CD14-positive monocyte (primary cell): ENCODE measurements around the gene SAG. TPM values are rescaled to one million over a fixed set of nuclear protein-coding genes. Genes with fewer than 3 reads are reported as not detected.

ENCODE experiments used
- DNase-seq, 3 donors: peaks; one replicate each; pipeline ENCODE4 v3.0.0-alpha.2; 2011 to 2022
- H2AFZ ChIP-seq: 2 replicates; pipeline ENCODE4 v1.6.0; 2012; ENCODE audit warnings: mild to moderate bottlenecking, low read depth, low read length, inconsistent platforms; ENCODE audit not compliant: insufficient read depth, poor library complexity, severe bottlenecking
- H3K27ac ChIP-seq, 2 donors: 1 replicate in 1 of 2; 2 replicates in 1 of 2; pipeline ENCODE4 v1.5.1; 2012 to 2013; ENCODE audit warnings: low read length in 2 of 2, control low read depth in 1 of 2, inconsistent platforms in 1 of 2, low read depth in 1 of 2, mild to moderate bottlenecking in 1 of 2
- H3K27me3 ChIP-seq, 2 donors: one replicate each; pipeline versions ENCODE4 v1.6.0 to v1.6.1; 2011 to 2013; ENCODE audit warnings: low read length in 2 of 2; ENCODE audit not compliant: control insufficient read depth in 2 of 2, insufficient read depth in 2 of 2
- H3K36me3 ChIP-seq, 2 donors: replicated peaks in 1 of 2; 1 replicate in 1 of 2; 2 replicates in 1 of 2; pipeline versions ENCODE4 v1.5.1 to v1.6.1; 2012 to 2013; ENCODE audit warnings: low read length in 2 of 2, control low read depth in 1 of 2, inconsistent platforms in 1 of 2, mild to moderate bottlenecking in 1 of 2; ENCODE audit not compliant: insufficient read depth in 2 of 2, control insufficient read depth in 1 of 2
- H3K4me1 ChIP-seq, 2 donors: 1 replicate in 1 of 2; 2 replicates in 1 of 2; pipeline versions ENCODE4 v1.5.1 to v1.6.1; 2012 to 2013; ENCODE audit warnings: low read length in 2 of 2, control low read depth in 1 of 2, inconsistent platforms in 1 of 2, mild to moderate bottlenecking in 1 of 2, moderate library complexity in 1 of 2; ENCODE audit not compliant: insufficient read depth in 2 of 2, control insufficient read depth in 1 of 2
- H3K4me2 ChIP-seq: replicated peaks from 2 replicates; pipeline ENCODE3; 2012; ENCODE audit warnings: low read length, moderate library complexity, mild to moderate bottlenecking; ENCODE audit not compliant: poor library complexity, severe bottlenecking; ENCODE audit errors: extremely low read depth
- H3K4me3 ChIP-seq, 3 experiments: fragments of 200-600 bp in 1 of 3; sonication (generic) in 1 of 3; replicated peaks in 1 of 3; 1 replicate in 2 of 3; 2 replicates in 1 of 3; pipeline ENCODE4 v1.5.1; 2011 to 2013; ENCODE audit warnings: low read length in 3 of 3, mild to moderate bottlenecking in 3 of 3, control low read depth in 2 of 3, low read depth in 2 of 3, inconsistent platforms in 1 of 3, moderate library complexity in 1 of 3
- H3K79me2 ChIP-seq: 2 replicates; pipeline ENCODE4 v1.6.0; 2012; ENCODE audit warnings: mild to moderate bottlenecking, control low read depth, inconsistent platforms, low read length, moderate library complexity; ENCODE audit not compliant: insufficient read depth
- H3K9ac ChIP-seq: 2 replicates; pipeline ENCODE4 v1.6.0; 2017; ENCODE audit warnings: low read length, mild to moderate bottlenecking; ENCODE audit not compliant: insufficient read depth, poor library complexity, severe bottlenecking
- H3K9me3 ChIP-seq, 2 donors: replicated peaks in 1 of 2; 1 replicate in 1 of 2; 2 replicates in 1 of 2; pipeline versions ENCODE4 v1.5.1 to v1.6.1; 2012 to 2013; ENCODE audit warnings: low read length in 2 of 2, control low read depth in 1 of 2; ENCODE audit not compliant: control insufficient read depth in 1 of 2, insufficient read depth in 1 of 2
- H4K20me1 ChIP-seq: 2 replicates; pipeline ENCODE4 v1.6.0; 2012; ENCODE audit warnings: mild to moderate bottlenecking, low read length, control low read depth, moderate library complexity; ENCODE audit not compliant: insufficient read depth
- H3K27ac Mint-ChIP-seq, 7 donors: one replicate each; pipeline ENCODE4 v1.8.0; 2020; ENCODE audit warnings: mild to moderate bottlenecking in 7 of 7, mixed read lengths in 7 of 7, moderate library complexity in 6 of 7, inconsistent platforms in 2 of 7
- H3K27me3 Mint-ChIP-seq, 3 donors: one replicate each; pipeline ENCODE4 v1.8.0; 2021 to 2022; ENCODE audit warnings: low read depth in 3 of 3, mild to moderate bottlenecking in 3 of 3, mixed read lengths in 3 of 3, moderate library complexity in 3 of 3, inconsistent platforms in 1 of 3
- H3K36me3 Mint-ChIP-seq, 2 donors: one replicate each; pipeline ENCODE4 v1.8.0; 2020; ENCODE audit warnings: mixed read lengths in 2 of 2, inconsistent platforms in 1 of 2, mild to moderate bottlenecking in 1 of 2
- H3K4me1 Mint-ChIP-seq: one replicate; pipeline ENCODE4 v1.8.0; 2020; ENCODE audit warnings: mild to moderate bottlenecking, mixed read lengths
- H3K4me3 Mint-ChIP-seq, 2 donors: one replicate each; pipeline ENCODE4 v1.8.0; 2020; ENCODE audit warnings: mild to moderate bottlenecking in 2 of 2, mixed read lengths in 2 of 2, moderate library complexity in 1 of 2
- H3K9me3 Mint-ChIP-seq, 7 donors: one replicate each; pipeline ENCODE4 v1.8.0; 2020 to 2022; ENCODE audit warnings: mixed read lengths in 7 of 7, mild to moderate bottlenecking in 6 of 7, moderate library complexity in 6 of 7, inconsistent platforms in 2 of 7
- CTCF ChIP-seq: fragments of 200-600 bp; IDR thresholded peaks from one replicate; pipeline ENCODE4 v1.8.0; 2022; ENCODE audit warnings: antibody characterized with exemption, mild to moderate bottlenecking
- WGBS: methylation state at CpG from one replicate; pipeline ENCODE4 v1.1.5; 2013; ENCODE audit warnings: missing lambda C conversion rate; ENCODE audit not compliant: insufficient coverage; 5-methylcytosine and 5-hydroxymethylcytosine counted together
- intact Hi-C, 2 donors: fragments of 100-400 bp; cut with micrococcal nuclease; formaldehyde crosslinking; loops; one replicate each; pipeline versions ENCODE4 v1.15.0 to v1.15.1; 2023
- polyA plus RNA-seq, 3 donors: library from polyadenylated mRNA; depleted of rRNA in 1 of 3; unstranded in 2 of 3; stranded (reverse) in 1 of 3; fragments of 300-500 nt in 2 of 3; fragments of >200 nt in 1 of 3; fragmentation: Illumina TruSeq in 2 of 3; gene quantifications; 1 replicate in 2 of 3; 2 replicates in 1 of 3; pipeline ENCODE4 v1.2.3, GENCODE V29; 2012 to 2021

SAG gene
- polyA plus RNA-seq, 3 donors: 0.04 to 0.87 TPM; not detected in 1

GRCh38 chr2:233288663-233289062 lies 19.0 kb upstream of the SAG start:
- 100% methylated on average over 3 of the region's 5 CpGs for WGBS
- H3K27ac Mint-ChIP-seq: peak overlapping the region in 1 of 7 donors; percentile 46
- no peak overlapping the region for H3K4me3 ChIP-seq
- H3K4me1 Mint-ChIP-seq: no peaks in the 10 kb centered on the region
- no peak overlapping the region for H2AFZ ChIP-seq
- no peak overlapping the region for H3K27ac ChIP-seq
- H3K4me2 ChIP-seq: no peak overlapping the region
- H3K9ac ChIP-seq: no peak overlapping the region
- no peak for DNase-seq
- H4K20me1 ChIP-seq: peaks cover 5% of the 10 kb centered on the region
- peaks cover 0 to under 1% (median 0%) of the 10 kb centered on the region in 7 donors for H3K9me3 Mint-ChIP-seq
- TF ChIP-seq CTCF: no peak
- H3K4me3 Mint-ChIP-seq: no peak overlapping the region
- H3K9me3 ChIP-seq: no peaks in the 10 kb centered on the region
- no peaks in the 10 kb centered on the region for H3K27me3 ChIP-seq
- no peaks in the 10 kb centered on the region for H3K27me3 Mint-ChIP-seq
- intact Hi-C loops: no loop called here
- peaks cover 86 to 94% of the 10 kb centered on the region in 2 donors for H3K36me3 ChIP-seq
- H3K36me3 Mint-ChIP-seq: peaks cover 87 to 98% of the 10 kb centered on the region in 2 donors
- no peaks in the 10 kb centered on the region for H3K79me2 ChIP-seq
- no peaks in the 10 kb centered on the region for H3K4me1 ChIP-seq

- no peaks in the 10 kb centered on the region for H3K9me3 Mint-ChIP-seq
- Histone ChIP-seq H3K36me3 (peaks cover 91 to 100% of the 10 kb centered on the region in 2 donors), H2AFZ (no peak overlapping the region), H3K4me3 (no peak overlapping the region), H3K27me3 (no peaks in the 10 kb centered on the region), H3K27ac (no peak overlapping the region), H3K9me3 (no peaks in the 10 kb centered on the region), H4K20me1 (peaks cover 5% of the 10 kb centered on the region), H3K9ac (no peak overlapping the region), H3K79me2 (no peaks in the 10 kb centered on the region), H3K4me1 (no peaks in the 10 kb centered on the region), H3K4me2 (no peak overlapping the region)
- peak overlapping the region in 2 of 7 donors; percentile 27 to 37 for H3K27ac Mint-ChIP-seq
- 98% methylated on average over 8 of the region's 12 CpGs for WGBS
- no peak overlapping the region for H3K4me3 Mint-ChIP-seq
- H3K36me3 Mint-ChIP-seq: peaks cover 90 to 98% of the 10 kb centered on the region in 2 donors
- DNase-seq: no peak
- no peak for TF ChIP-seq CTCF
- intact Hi-C loops: no loop called here
- no peaks in the 10 kb centered on the region for H3K4me1 Mint-ChIP-seq
- H3K27me3 Mint-ChIP-seq: no peaks in the 10 kb centered on the region
Observed at GRCh38 chr2:233289648-233290047, 18.0 kb upstream of the SAG start.
